ENCODE measurements around the gene FYN. TPM values are rescaled to one million over a fixed set of nuclear protein-coding genes. Genes with fewer than 3 reads are reported as not detected.

FYN gene
- total RNA-seq, 1 donor from 2014 or later, result 46.3 TPM

DNA sequence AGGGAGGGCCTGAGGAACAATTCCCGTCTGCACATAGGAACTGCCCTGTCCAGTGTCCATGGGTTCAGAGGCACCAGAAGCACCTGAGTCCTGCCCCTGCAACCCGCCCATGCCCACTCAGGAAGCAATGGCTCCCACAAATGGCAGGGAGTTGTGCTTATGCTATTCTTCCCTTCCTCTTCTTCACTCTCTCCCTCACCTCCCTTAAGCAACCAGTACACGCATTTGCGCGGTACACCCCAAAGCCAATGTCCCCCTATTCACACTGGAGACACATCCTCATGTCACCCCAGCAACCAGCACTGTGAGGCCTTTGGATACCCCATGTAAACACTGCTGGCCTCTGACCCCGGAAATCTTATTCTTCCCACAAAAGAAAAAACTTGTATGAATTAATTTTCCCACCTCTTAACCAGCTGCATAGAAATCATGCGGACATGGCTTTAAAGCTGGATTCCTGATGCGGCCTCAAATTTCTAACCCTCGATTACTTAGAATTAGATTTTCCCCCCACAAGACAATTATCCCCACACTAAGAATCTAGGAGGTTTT is 30.9 kb downstream of the FYN start:
- peaks cover 87% of the 10 kb centered on the region for H3K4me1 ChIP-seq
- no peak overlapping the region for H3K4me3 ChIP-seq
- peak overlapping the region; percentile 53 for H3K27ac ChIP-seq (replicated peaks)
- H3K27me3 ChIP-seq (ENCODE audit: low read depth), result no peaks in the 10 kb centered on the region
- H3K9me3 ChIP-seq (replicated peaks), result no peaks in the 10 kb centered on the region
- no peak for DNase-seq
- H3K36me3 ChIP-seq, result no peaks in the 10 kb centered on the region
- intact Hi-C loops (cut with micrococcal nuclease), result no loop called here
- TF ChIP-seq, protein P1, sequence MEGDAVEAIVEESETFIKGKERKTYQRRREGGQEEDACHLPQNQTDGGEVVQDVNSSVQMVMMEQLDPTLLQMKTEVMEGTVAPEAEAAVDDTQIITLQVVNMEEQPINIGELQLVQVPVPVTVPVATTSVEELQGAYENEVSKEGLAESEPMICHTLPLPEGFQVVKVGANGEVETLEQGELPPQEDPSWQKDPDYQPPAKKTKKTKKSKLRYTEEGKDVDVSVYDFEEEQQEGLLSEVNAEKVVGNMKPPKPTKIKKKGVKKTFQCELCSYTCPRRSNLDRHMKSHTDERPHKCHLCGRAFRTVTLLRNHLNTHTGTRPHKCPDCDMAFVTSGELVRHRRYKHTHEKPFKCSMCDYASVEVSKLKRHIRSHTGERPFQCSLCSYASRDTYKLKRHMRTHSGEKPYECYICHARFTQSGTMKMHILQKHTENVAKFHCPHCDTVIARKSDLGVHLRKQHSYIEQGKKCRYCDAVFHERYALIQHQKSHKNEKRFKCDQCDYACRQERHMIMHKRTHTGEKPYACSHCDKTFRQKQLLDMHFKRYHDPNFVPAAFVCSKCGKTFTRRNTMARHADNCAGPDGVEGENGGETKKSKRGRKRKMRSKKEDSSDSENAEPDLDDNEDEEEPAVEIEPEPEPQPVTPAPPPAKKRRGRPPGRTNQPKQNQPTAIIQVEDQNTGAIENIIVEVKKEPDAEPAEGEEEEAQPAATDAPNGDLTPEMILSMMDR (IDR thresholded peaks at IDR 0.05; ENCODE audit: borderline replicate concordance), result no peak

DNA sequence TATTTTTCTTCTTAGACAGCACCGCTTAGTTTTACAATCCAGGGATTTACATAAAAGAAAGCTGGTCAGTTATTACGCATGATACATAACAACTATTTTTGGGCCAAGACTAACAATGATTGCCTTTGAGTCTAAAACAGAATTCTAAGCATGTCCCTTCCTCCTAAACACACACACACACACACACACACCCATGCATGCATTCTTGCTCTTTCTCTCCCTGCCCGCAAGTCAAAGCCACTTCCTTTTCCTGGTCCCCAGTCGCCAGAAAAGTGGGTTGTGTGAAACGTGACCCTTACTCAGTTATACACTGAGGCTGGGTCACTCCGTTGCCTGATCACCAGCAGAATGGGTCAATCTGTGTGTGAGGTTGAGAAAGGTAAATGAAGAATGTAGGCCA is 31.4 kb downstream of the FYN start:
- H3K4me1 ChIP-seq, result peaks cover 82% of the 10 kb centered on the region
- TF ChIP-seq, protein P1 (IDR thresholded peaks at IDR 0.05; ENCODE audit: borderline replicate concordance), result no peak
- no peaks in the 10 kb centered on the region for H3K27me3 ChIP-seq (ENCODE audit: low read depth)
- DNase-seq, result no peak
- no peaks in the 10 kb centered on the region for H3K9me3 ChIP-seq (replicated peaks)
- peak overlapping the region; percentile 53 for H3K27ac ChIP-seq (replicated peaks)
- H3K36me3 ChIP-seq, result no peaks in the 10 kb centered on the region
- intact Hi-C loops (cut with micrococcal nuclease), result no loop called here
- no peak overlapping the region for H3K4me3 ChIP-seq

DNA sequence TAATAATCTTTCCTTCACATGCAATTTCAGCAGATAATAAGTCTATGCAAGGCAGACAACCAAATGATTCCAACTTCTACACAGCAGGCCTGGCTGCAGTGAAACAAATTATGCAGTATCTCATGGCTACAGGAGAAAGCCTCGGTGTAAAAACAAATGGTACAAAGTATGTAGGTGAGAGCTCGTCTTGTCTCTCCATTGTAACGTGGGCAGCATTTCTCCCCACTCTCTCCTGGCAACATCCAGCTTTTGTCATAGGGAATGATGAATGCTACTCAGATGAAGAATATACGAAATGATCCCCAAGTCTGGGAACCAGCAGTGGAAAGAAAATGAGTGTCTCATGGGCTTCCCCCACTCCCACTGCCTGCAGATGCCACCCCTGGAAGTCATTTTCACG is 32.4 kb downstream of the FYN start:
- Histone ChIP-seq H3K27me3 (ENCODE audit: low read depth) (no peaks in the 10 kb centered on the region), H3K27ac (replicated peaks) (no peak overlapping the region), H3K36me3 (no peaks in the 10 kb centered on the region), H3K9me3 (replicated peaks) (no peaks in the 10 kb centered on the region), H3K4me3 (no peak overlapping the region), H3K4me1 (peaks cover 75% of the 10 kb centered on the region)
- intact Hi-C loops (cut with micrococcal nuclease), result no loop called here
- DNase-seq, result no peak
- TF ChIP-seq, protein P1 (IDR thresholded peaks at IDR 0.05; ENCODE audit: borderline replicate concordance), result no peak

DNA sequence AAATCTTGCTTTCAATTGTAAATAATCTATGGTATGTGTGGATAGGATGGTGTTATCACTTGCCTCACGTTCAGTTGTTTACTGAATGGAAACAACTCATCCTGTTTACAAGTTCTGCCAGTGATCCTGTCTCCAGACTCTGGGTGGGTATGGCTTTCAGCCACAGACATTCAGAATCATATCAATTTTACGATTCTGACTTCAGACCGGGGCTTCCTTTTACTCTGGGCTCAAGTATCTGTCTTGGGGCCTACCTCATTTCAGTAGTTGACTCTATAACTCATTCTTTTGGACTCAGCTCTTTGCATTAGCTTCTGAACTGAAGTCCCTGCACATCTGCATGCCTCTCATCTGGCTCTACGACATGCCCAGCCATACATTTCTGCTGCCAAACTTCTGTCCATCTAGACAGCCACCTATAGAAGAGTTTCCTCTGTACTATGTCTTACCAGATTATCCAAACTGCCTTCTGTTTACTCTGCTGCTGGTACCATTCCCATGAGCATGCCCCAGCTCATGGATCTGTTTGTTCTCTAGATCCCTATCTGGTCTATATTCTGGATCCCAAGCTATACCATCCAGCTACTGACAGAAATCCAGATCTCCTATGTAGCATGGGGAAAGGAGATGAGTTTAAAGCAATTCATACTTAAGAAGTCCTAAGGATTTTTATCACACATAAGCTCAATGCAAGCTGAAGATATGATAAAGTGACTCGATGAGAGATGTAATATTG is 34.3 kb downstream of the FYN start:
- TF ChIP-seq, protein P1 (IDR thresholded peaks at IDR 0.05; ENCODE audit: borderline replicate concordance), result no peak
- intact Hi-C loops (cut with micrococcal nuclease), result no loop called here
- no peak for DNase-seq
- no peaks in the 10 kb centered on the region for H3K27me3 ChIP-seq (ENCODE audit: low read depth)
- no peak overlapping the region for H3K27ac ChIP-seq (replicated peaks)
- no peaks in the 10 kb centered on the region for H3K9me3 ChIP-seq (replicated peaks)
- peaks cover 70% of the 10 kb centered on the region for H3K4me1 ChIP-seq
- no peak overlapping the region for H3K4me3 ChIP-seq
- no peaks in the 10 kb centered on the region for H3K36me3 ChIP-seq

DNA sequence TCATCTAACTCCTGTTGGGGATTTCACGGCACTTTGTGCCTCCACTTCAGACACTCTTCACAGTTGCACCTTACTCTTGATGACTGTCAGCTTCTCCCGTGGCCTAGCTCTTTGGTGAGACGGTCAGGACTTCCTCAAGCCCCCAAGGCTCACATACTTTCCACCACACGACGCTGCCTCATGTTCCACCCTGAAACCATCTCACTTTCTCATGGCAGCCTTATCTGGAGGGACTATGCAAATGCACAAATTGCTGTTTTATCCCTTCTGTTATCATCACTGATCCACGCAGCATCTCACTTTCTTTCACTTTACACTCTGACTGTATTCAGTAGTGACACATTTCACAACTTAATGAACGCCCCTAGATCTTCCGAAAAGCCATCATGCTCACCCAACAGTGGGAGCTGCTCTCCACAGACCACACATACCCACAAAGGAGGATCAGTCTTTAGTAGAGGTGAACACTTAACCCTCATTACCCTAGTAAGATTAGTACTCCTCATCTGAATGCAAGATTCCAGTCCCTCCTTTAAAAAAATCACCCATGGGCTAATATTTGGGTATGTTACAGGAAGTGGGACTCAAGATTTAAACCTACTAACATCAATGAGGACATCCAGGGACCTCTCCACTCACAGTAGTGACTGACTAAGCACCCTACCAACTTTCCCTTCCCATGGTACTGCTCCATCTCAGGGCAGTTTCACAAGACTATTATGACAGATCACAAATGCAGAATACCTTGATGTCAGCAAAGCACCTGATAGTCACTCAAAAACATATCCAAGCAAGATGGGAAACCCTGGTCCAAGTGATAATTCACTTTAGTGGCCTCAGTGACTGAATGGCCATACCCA is 35.4 kb downstream of the FYN start:
- intact Hi-C loops (cut with micrococcal nuclease), result no loop called here
- no peaks in the 10 kb centered on the region for H3K36me3 ChIP-seq
- H3K27ac ChIP-seq (replicated peaks), result no peak overlapping the region
- DNase-seq, result no peak
- no peak overlapping the region for H3K4me3 ChIP-seq
- H3K27me3 ChIP-seq (ENCODE audit: low read depth), result no peaks in the 10 kb centered on the region
- peaks cover 70% of the 10 kb centered on the region for H3K4me1 ChIP-seq
- TF ChIP-seq, protein P1 (IDR thresholded peaks at IDR 0.05; ENCODE audit: borderline replicate concordance), result no peak
- H3K9me3 ChIP-seq (replicated peaks), result no peaks in the 10 kb centered on the region

All from left ventricle myocardium inferior (tissue), 1 donor.